ENCODE results near the gene GALK2.
"Not testable (repeated sequence)": the region's sequence is repeated elsewhere in the genome, so short reads cannot be mapped to it uniquely, and the experiment has no call there.

GALK2 gene

GRCh38 chr15:49182128-49182527 is 12.1 kb downstream of the GALK2 start:
- Mint-ChIP-seq H3K9me3 (peaks cover 12% of the 10 kb centered on the region), H3K4me1 (peaks cover 4% of the 10 kb centered on the region), H3K4me3 (no peak overlapping the region), H3K27ac (no peak overlapping the region), H3K36me3 (peaks cover 27% of the 10 kb centered on the region), H3K27me3 (no peaks in the 10 kb centered on the region)
- ATAC-seq (ENCODE audit: low read depth) (no peak), DNase-seq (ENCODE audit: low spot score in 2 of 2) (no peak)

- not testable (repeated sequence) for ATAC-seq (ENCODE audit: low read depth); H3K27me3 Mint-ChIP-seq; H3K4me3 Mint-ChIP-seq; DNase-seq (ENCODE audit: low spot score in 2 of 2); H3K27ac Mint-ChIP-seq
- peaks cover 12% of the 10 kb centered on the region for H3K9me3 Mint-ChIP-seq
- H3K4me1 Mint-ChIP-seq = peaks cover 11% of the 10 kb centered on the region
- H3K36me3 Mint-ChIP-seq = peaks cover 30% of the 10 kb centered on the region
Measured at GRCh38 chr15:49183741-49184140, 13.7 kb downstream of the GALK2 start.

GRCh38 chr15:49185473-49185872 is 15.4 kb downstream of the GALK2 start:
- DNase-seq (ENCODE audit: low spot score in 2 of 2) (no peak), ATAC-seq (ENCODE audit: low read depth) (no peak)
- Mint-ChIP-seq H3K27ac (no peak overlapping the region), H3K36me3 (peaks cover 31% of the 10 kb centered on the region), H3K4me3 (no peak overlapping the region), H3K27me3 (no peaks in the 10 kb centered on the region), H3K9me3 (peaks cover 12% of the 10 kb centered on the region), H3K4me1 (peaks cover 14% of the 10 kb centered on the region)

GRCh38 chr15:49187549-49188245 is 17.6 kb downstream of the GALK2 start:
- DNase-seq (ENCODE audit: low spot score in 2 of 2) (no peak), ATAC-seq (ENCODE audit: low read depth) (no peak)
- Mint-ChIP-seq H3K4me1 (peaks cover 21% of the 10 kb centered on the region), H3K9me3 (peaks cover 11% of the 10 kb centered on the region), H3K27me3 (no peaks in the 10 kb centered on the region), H3K36me3 (peaks cover 26% of the 10 kb centered on the region), H3K4me3 (no peak overlapping the region), H3K27ac (no peak overlapping the region)

- peaks cover 21% of the 10 kb centered on the region for H3K36me3 Mint-ChIP-seq
- peaks cover 10% of the 10 kb centered on the region for H3K9me3 Mint-ChIP-seq
- no peak overlapping the region for H3K4me3 Mint-ChIP-seq
- no peaks in the 10 kb centered on the region for H3K27me3 Mint-ChIP-seq
- ATAC-seq (ENCODE audit: low read depth) (no peak), DNase-seq (ENCODE audit: low spot score in 2 of 2) (no peak)
- H3K4me1 Mint-ChIP-seq = peaks cover 21% of the 10 kb centered on the region
- no peak overlapping the region for H3K27ac Mint-ChIP-seq
Measured at GRCh38 chr15:49188933-49189332, 18.9 kb downstream of the GALK2 start.

GRCh38 chr15:49189631-49190030 is 19.6 kb downstream of the GALK2 start:
- no peak for ATAC-seq (ENCODE audit: low read depth)
- Mint-ChIP-seq H3K27ac (no peak overlapping the region), H3K9me3 (peaks cover 6% of the 10 kb centered on the region)

GRCh38 chr15:49190586-49190985 is 20.5 kb downstream of the GALK2 start:
- H3K4me3 Mint-ChIP-seq = no peak overlapping the region

More at GRCh38 chr15:49189631-49190030, 19.6 kb downstream of the GALK2 start:
- Mint-ChIP-seq H3K4me3 (no peak overlapping the region), H3K4me1 (peaks cover 17% of the 10 kb centered on the region), H3K36me3 (peaks cover 16% of the 10 kb centered on the region), H3K27me3 (no peaks in the 10 kb centered on the region)
- no peak for DNase-seq (ENCODE audit: low spot score in 2 of 2)

GRCh38 chr15:49191892-49192291 is 21.8 kb downstream of the GALK2 start:
- H3K27me3 Mint-ChIP-seq = no peaks in the 10 kb centered on the region
- H3K9me3 Mint-ChIP-seq = no peaks in the 10 kb centered on the region
- H3K4me1 Mint-ChIP-seq = peaks cover 17% of the 10 kb centered on the region
- no peak for DNase-seq (ENCODE audit: low spot score in 2 of 2)
- no peak overlapping the region for H3K4me3 Mint-ChIP-seq
- ATAC-seq (ENCODE audit: low read depth) = no peak
- peak overlapping the region; percentile 31 for H3K27ac Mint-ChIP-seq
- H3K36me3 Mint-ChIP-seq = peaks cover 7% of the 10 kb centered on the region

More at GRCh38 chr15:49190586-49190985, 20.5 kb downstream of the GALK2 start:
- Mint-ChIP-seq H3K4me1 (peaks cover 17% of the 10 kb centered on the region), H3K27me3 (no peaks in the 10 kb centered on the region), H3K9me3 (peaks cover 4% of the 10 kb centered on the region), H3K27ac (peak overlapping the region; percentile 28), H3K36me3 (peaks cover 13% of the 10 kb centered on the region)
- ATAC-seq (ENCODE audit: low read depth) (peak; percentile 55), DNase-seq (ENCODE audit: low spot score in 2 of 2) (no peak)

GRCh38 chr15:49196856-49197255 is 26.8 kb downstream of the GALK2 start:
- no peak for ATAC-seq (ENCODE audit: low read depth)

GRCh38 chr15:49199666-49200065 is 29.6 kb downstream of the GALK2 start:
- ATAC-seq (ENCODE audit: low read depth) = no peak

More at GRCh38 chr15:49196856-49197255, 26.8 kb downstream of the GALK2 start:
- Mint-ChIP-seq H3K4me1 (peaks cover 6% of the 10 kb centered on the region), H3K9me3 (no peaks in the 10 kb centered on the region), H3K27ac (no peak overlapping the region), H3K27me3 (no peaks in the 10 kb centered on the region), H3K36me3 (peaks cover 3% of the 10 kb centered on the region), H3K4me3 (no peak overlapping the region)
- DNase-seq (ENCODE audit: low spot score in 2 of 2) = no peak

GRCh38 chr15:49200347-49200746 is 30.3 kb downstream of the GALK2 start:
- Mint-ChIP-seq H3K9me3 (peaks cover 9% of the 10 kb centered on the region), H3K27ac (no peak overlapping the region), H3K27me3 (no peaks in the 10 kb centered on the region), H3K36me3 (peaks cover 22% of the 10 kb centered on the region), H3K4me3 (no peak overlapping the region), H3K4me1 (peaks cover 6% of the 10 kb centered on the region)
- no peak for DNase-seq (ENCODE audit: low spot score in 2 of 2)
- ATAC-seq (ENCODE audit: low read depth) = no peak

More at GRCh38 chr15:49199666-49200065, 29.6 kb downstream of the GALK2 start:
- no peak for DNase-seq (ENCODE audit: low spot score in 2 of 2)
- no peak overlapping the region for H3K4me3 Mint-ChIP-seq
- H3K9me3 Mint-ChIP-seq = peaks cover 2% of the 10 kb centered on the region
- no peak overlapping the region for H3K27ac Mint-ChIP-seq
- H3K36me3 Mint-ChIP-seq = peaks cover 15% of the 10 kb centered on the region
- peaks cover 6% of the 10 kb centered on the region for H3K4me1 Mint-ChIP-seq
- H3K27me3 Mint-ChIP-seq = no peaks in the 10 kb centered on the region

GRCh38 chr15:49208102-49208501 is 38.1 kb downstream of the GALK2 start:
- H3K9me3 Mint-ChIP-seq = peaks cover 26% of the 10 kb centered on the region
- H3K27me3 Mint-ChIP-seq; H3K4me1 Mint-ChIP-seq; DNase-seq (ENCODE audit: low spot score in 2 of 2); ATAC-seq (ENCODE audit: low read depth); H3K27ac Mint-ChIP-seq; H3K4me3 Mint-ChIP-seq: not testable (repeated sequence)
- peaks cover 70% of the 10 kb centered on the region for H3K36me3 Mint-ChIP-seq

GRCh38 chr15:49212897-49213296 is 42.9 kb downstream of the GALK2 start:
- H3K27me3 Mint-ChIP-seq = no peaks in the 10 kb centered on the region
- ATAC-seq (ENCODE audit: low read depth) = no peak
- H3K4me3 Mint-ChIP-seq = no peak overlapping the region
- peaks cover 18% of the 10 kb centered on the region for H3K9me3 Mint-ChIP-seq
- H3K27ac Mint-ChIP-seq = no peak overlapping the region
- peaks cover 17% of the 10 kb centered on the region for H3K4me1 Mint-ChIP-seq
- H3K36me3 Mint-ChIP-seq = peaks cover 52% of the 10 kb centered on the region
- no peak for DNase-seq (ENCODE audit: low spot score in 2 of 2)

- H3K27me3 Mint-ChIP-seq = no peaks in the 10 kb centered on the region
- H3K4me3 Mint-ChIP-seq = no peak overlapping the region
- peak overlapping the region; percentile 70 for H3K27ac Mint-ChIP-seq
- H3K9me3 Mint-ChIP-seq = peaks cover 7% of the 10 kb centered on the region
- peak; percentile 100 for ATAC-seq (ENCODE audit: low read depth)
- H3K4me1 Mint-ChIP-seq = peaks cover 15% of the 10 kb centered on the region
- peaks cover 52% of the 10 kb centered on the region for H3K36me3 Mint-ChIP-seq
- no peak for DNase-seq (ENCODE audit: low spot score in 2 of 2)
Measured at GRCh38 chr15:49215768-49216739, 46.0 kb downstream of the GALK2 start.

Measured in memory B cell (primary cell).